ENCODE measurements around the gene ARID4B. TPM values are rescaled to one million over a fixed set of nuclear protein-coding genes. Genes with fewer than 3 reads are reported as not detected.

The ARID4B gene
- total and polyA plus RNA-seq, 2 donors (not counting 3 experiments of a cell fraction or from before 2014, with no cell fraction given): 6.7 to 40.7 TPM

DNA sequence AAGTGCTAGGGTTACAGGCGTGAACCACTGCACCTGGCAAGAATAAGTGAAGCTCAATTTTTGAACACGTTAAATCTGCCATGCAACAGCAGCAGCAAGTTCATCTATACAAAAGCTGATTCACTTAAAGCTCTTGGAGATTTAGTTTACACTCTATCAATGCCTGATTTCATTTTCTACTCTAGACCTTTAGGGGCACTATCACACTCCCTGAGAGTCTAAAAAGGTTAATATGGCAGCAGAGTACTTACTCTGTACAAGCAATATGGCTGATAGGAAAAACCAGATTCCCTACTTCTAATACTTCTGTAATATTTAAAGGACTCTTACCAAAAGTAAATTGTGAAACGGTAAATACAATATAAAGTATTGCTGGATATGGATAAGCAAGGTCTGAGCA, 171.7 kb downstream of the ARID4B start:
- Histone ChIP-seq H3K4me3 (replicated peaks in 1 of 3; ENCODE audit: insufficient read depth in 1 of 3, low read depth in 1 of 3, low read length in 3 of 3) (no peak overlapping the region), H3K36me3 (ENCODE audit: control insufficient read depth in 2 of 2, extremely low read depth in 1 of 2, insufficient read depth in 2 of 2, low read length in 2 of 2) (peaks cover 11 to 12% of the 10 kb centered on the region in 2 experiments), H3K4me1 (ENCODE audit: control insufficient read depth, extremely low read depth, insufficient read depth, low read length) (peaks cover 4% of the 10 kb centered on the region), H2AFZ (ENCODE audit: low read depth, low read length) (no peak overlapping the region), H3K27ac (ENCODE audit: insufficient read depth, low read depth, low read length) (no peak overlapping the region), H3K79me2 (ENCODE audit: control insufficient read depth, insufficient read depth, low read length) (peaks cover 28% of the 10 kb centered on the region), H3K9me1 (replicated peaks; ENCODE audit: control insufficient read depth, extremely low read depth, insufficient read depth, low read length) (no peaks in the 10 kb centered on the region), H3K27me3 (ENCODE audit: control insufficient read depth in 2 of 2, insufficient read depth in 2 of 2, low read length in 2 of 2) (no peaks in the 10 kb centered on the region), H4K20me1 (replicated peaks; ENCODE audit: control insufficient read depth, extremely low read depth, insufficient read depth, low read length) (no peaks in the 10 kb centered on the region), H3K9me3 (replicated peaks; ENCODE audit: control insufficient read depth, insufficient read depth, low read length) (no peaks in the 10 kb centered on the region), H3K9ac (replicated peaks; ENCODE audit: extremely low read depth, insufficient read depth, low read length) (no peak overlapping the region), H3K4me2 (ENCODE audit: insufficient read depth, low read length) (no peak overlapping the region)
- no peak for FAIRE-seq
- dilution Hi-C loops (cut with MboI; ENCODE audit: extremely low pct_ligation_motif_present, low sequenced_read_pairs) (no loop called here), intact Hi-C loops (cut with micrococcal nuclease) (no loop called here)
- no peak for TF ChIP-seq CTCF (IDR thresholded peaks at IDR 0.05; ENCODE audit: extremely low read depth in 1 of 2, insufficient read depth in 1 of 2, low read depth in 1 of 2, low read length in 2 of 2)
- no peak for TF ChIP-seq FOS (IDR thresholded peaks at IDR 0.05; ENCODE audit: borderline replicate concordance, insufficient read depth, low read length)
- TF ChIP-seq POLR2AphosphoS5 (IDR thresholded peaks at IDR 0.05; ENCODE audit: insufficient read depth, low read depth, low read length): no peak
- TF ChIP-seq, protein P1, sequence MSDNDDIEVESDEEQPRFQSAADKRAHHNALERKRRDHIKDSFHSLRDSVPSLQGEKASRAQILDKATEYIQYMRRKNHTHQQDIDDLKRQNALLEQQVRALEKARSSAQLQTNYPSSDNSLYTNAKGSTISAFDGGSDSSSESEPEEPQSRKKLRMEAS (IDR thresholded peaks at IDR 0.05; ENCODE audit: insufficient read depth, insufficient read length): no peak
- no peak for TF ChIP-seq MYC (IDR thresholded peaks at IDR 0.05; ENCODE audit: low read depth, low read length)
- no peak for TF ChIP-seq GATA2 (IDR thresholded peaks at IDR 0.05; ENCODE audit: insufficient read depth, insufficient read length, low read depth, low read length)
- TF ChIP-seq POLR2A (IDR thresholded peaks at IDR 0.05; ENCODE audit: low read depth, low read length): no peak
- no peak for TF ChIP-seq EZH2 (IDR thresholded peaks at IDR 0.05; ENCODE audit: borderline replicate concordance, low read depth, low read length, severe bottlenecking)
- TF ChIP-seq JUN (IDR thresholded peaks at IDR 0.05; ENCODE audit: borderline replicate concordance, insufficient read depth, insufficient read length, low read depth): no peak
- ChIA-PET POLR2A (interaction anchor here (0.6 to 0.7 kb wide), 2 partner anchors 10 to 320 kb away, joined by 4 read pairs; no protein-coding TSS in a partner anchor), CTCF (interaction anchor here (0.7 to 1.3 kb wide), 5 partner anchors 11 to 260 kb away, joined by 3 to 5 read pairs (median 3); no protein-coding TSS in a partner anchor)
- no TSS peak for BruUV-seq (replicated peaks)
- no peak for DNase-seq (ENCODE audit: low read depth, low spot score)
